HEK293T (cell line): Measurements from ENCODE around the gene GPC1.

Experiments
- CTCF ChIA-PET: fragments of 350-600 bp; formaldehyde crosslinking; extraction: SDS; loops from one replicate; lab custom pipeline; 2021; ENCODE audit warnings: antibody characterized with exemption, inconsistent platforms; lab: Yijun Ruan, JAX
- POLR2A ChIA-PET: fragments of 350-600 bp; formaldehyde crosslinking; extraction: SDS; loops from one replicate; lab custom pipeline; 2020; ENCODE audit warnings: antibody characterized with exemption, inconsistent platforms; lab: Yijun Ruan, JAX
- DNase-seq: peaks from one replicate; pipeline ENCODE4 v3.0.0; 2012; ENCODE audit warnings: mixed read lengths; ENCODE audit errors: extremely low spot score
- ARNT ChIP-seq: fragments of 450-650 bp; IDR thresholded peaks from 2 replicates; pipeline ENCODE4 v1.6.1; 2017; ENCODE audit warnings: mild to moderate bottlenecking
- BHLHE40 ChIP-seq: fragments of 450-650 bp; IDR thresholded peaks from 2 replicates; pipeline ENCODE4 v1.6.1; 2016; ENCODE audit warnings: mild to moderate bottlenecking, moderate library complexity, borderline replicate concordance
- CTBP1 ChIP-seq: fragments of 450-650 bp; IDR thresholded peaks from 2 replicates; pipeline ENCODE4 v1.6.1; 2016; ENCODE audit warnings: borderline replicate concordance
- ELF4 ChIP-seq: fragments of 450-650 bp; IDR thresholded peaks from 2 replicates; pipeline ENCODE4 v1.6.1; 2017; ENCODE audit warnings: antibody characterized with exemption
- FOXA1 ChIP-seq: fragments of 450-650 bp; IDR thresholded peaks from 2 replicates; pipeline ENCODE4 v1.6.1; 2016; ENCODE audit warnings: mild to moderate bottlenecking
- FOXK2 ChIP-seq: fragments of 450-650 bp; IDR thresholded peaks from 2 replicates; pipeline ENCODE4 v1.6.1; 2016; ENCODE audit warnings: mild to moderate bottlenecking
- FOXM1 ChIP-seq: fragments of 450-650 bp; IDR thresholded peaks from 2 replicates; pipeline ENCODE4 v1.6.1; 2017; ENCODE audit warnings: mild to moderate bottlenecking, borderline replicate concordance
- HDGF ChIP-seq: fragments of 450-650 bp; IDR thresholded peaks from 2 replicates; pipeline ENCODE4 v1.6.1; 2017; ENCODE audit warnings: antibody characterized with exemption, borderline replicate concordance
- L3MBTL2 ChIP-seq: fragments of 450-650 bp; conservative IDR thresholded peaks from 2 replicates; pipeline ENCODE4 v1.6.1; 2016; ENCODE audit warnings: mild to moderate bottlenecking
- LEF1 ChIP-seq: fragments of 450-650 bp; IDR thresholded peaks from 2 replicates; pipeline ENCODE4 v1.6.1; 2017; ENCODE audit warnings: mild to moderate bottlenecking, borderline replicate concordance
- NFRKB ChIP-seq: fragments of 450-650 bp; IDR thresholded peaks from 2 replicates; pipeline ENCODE4 v1.6.1; 2016; ENCODE audit warnings: mild to moderate bottlenecking, moderate library complexity
- PKNOX1 ChIP-seq: fragments of 450-650 bp; IDR thresholded peaks from 2 replicates; pipeline ENCODE4 v1.6.1; 2016
- SP1 ChIP-seq: fragments of 450-650 bp; IDR thresholded peaks from 2 replicates; pipeline ENCODE4 v1.6.1; 2017
- SUZ12 ChIP-seq: fragments of 450-650 bp; IDR thresholded peaks from 2 replicates; pipeline ENCODE4 v1.6.1; 2016; ENCODE audit warnings: mild to moderate bottlenecking
- TARDBP ChIP-seq: fragments of 450-650 bp; IDR thresholded peaks from 2 replicates; pipeline ENCODE4 v1.6.1; 2016
- ZNF384 ChIP-seq: fragments of 450-650 bp; IDR thresholded peaks from 2 replicates; pipeline ENCODE4 v1.6.1; 2016

GPC1 gene

GRCh38 chr2:240430595-240430994 lies 4.9 kb upstream of the GPC1 start:
- CTCF ChIA-PET: no interaction called here
- POLR2A ChIA-PET: no interaction called here
- no peak for DNase-seq
- no peak for TF ChIP-seq TARDBP
- no peak for TF ChIP-seq ARNT
- TF ChIP-seq PKNOX1: no peak
- TF ChIP-seq LEF1: no peak
- TF ChIP-seq SP1: no peak
- no peak for TF ChIP-seq FOXA1
- no peak for TF ChIP-seq NFRKB
- no peak for TF ChIP-seq HDGF
- TF ChIP-seq L3MBTL2: no peak
- TF ChIP-seq FOXM1: no peak
- no peak for TF ChIP-seq SUZ12
- TF ChIP-seq CTBP1: no peak
- no peak for TF ChIP-seq FOXK2
- no peak for TF ChIP-seq ZNF384
- TF ChIP-seq BHLHE40: no peak
- TF ChIP-seq ELF4: no peak

GRCh38 chr2:240431271-240431660 lies 4.2 kb upstream of the GPC1 start:
- no peak for DNase-seq
- CTCF ChIA-PET: no interaction called here
- TF ChIP-seq FOXM1: no peak
- TF ChIP-seq TARDBP: no peak
- POLR2A ChIA-PET: interaction anchor here (1.0 kb wide), 1 partner anchor 204 kb away, joined by 3 read pairs; no protein-coding TSS in a partner anchor

GRCh38 chr2:240431661-240432424 lies 3.6 kb upstream of the GPC1 start:
- no peak for DNase-seq
- ChIA-PET CTCF (no interaction called here), POLR2A (interaction anchor here (1.0 kb wide), 1 partner anchor 205 kb away, joined by 3 read pairs; no protein-coding TSS in a partner anchor)
- TF ChIP-seq BHLHE40 (no peak), FOXM1 (no peak), L3MBTL2 (no peak), ARNT (no peak), ELF4 (no peak), FOXA1 (no peak), CTBP1 (no peak), TARDBP (no peak), NFRKB (no peak), FOXK2 (no peak), LEF1 (no peak), PKNOX1 (no peak), ZNF384 (no peak), HDGF (no peak), SUZ12 (no peak), SP1 (no peak)

GRCh38 chr2:240432430-240432819 lies 3.0 kb upstream of the GPC1 start:
- CTCF ChIA-PET: no interaction called here
- POLR2A ChIA-PET: no interaction called here
- no peak for DNase-seq
- TF ChIP-seq L3MBTL2 (no peak), NFRKB (no peak), HDGF (no peak), LEF1 (no peak), TARDBP (no peak), BHLHE40 (no peak), FOXK2 (no peak), FOXM1 (no peak), SP1 (no peak), PKNOX1 (no peak), SUZ12 (no peak), ZNF384 (no peak), ELF4 (no peak), FOXA1 (no peak), ARNT (no peak), CTBP1 (no peak)

GRCh38 chr2:240432820-240433801 lies 2.4 kb upstream of the GPC1 start:
- ChIA-PET POLR2A (no interaction called here), CTCF (no interaction called here)
- TF ChIP-seq ZNF384: no peak
- no peak for TF ChIP-seq ELF4
- no peak for TF ChIP-seq CTBP1
- no peak for TF ChIP-seq HDGF
- TF ChIP-seq SUZ12: no peak
- TF ChIP-seq BHLHE40: no peak
- no peak for TF ChIP-seq TARDBP
- no peak for TF ChIP-seq FOXM1
- TF ChIP-seq SP1: no peak
- TF ChIP-seq PKNOX1: no peak
- no peak for TF ChIP-seq L3MBTL2
- TF ChIP-seq ARNT: no peak
- no peak for TF ChIP-seq NFRKB
- no peak for TF ChIP-seq FOXK2
- no peak for TF ChIP-seq LEF1
- TF ChIP-seq FOXA1: no peak
- DNase-seq: no peak
